22Rv1 (cell line): ENCODE data around the gene CMIP.

ENCODE experiments used
- CTCF ChIP-seq: fragments of 450-650 bp; IDR thresholded peaks from 2 replicates; pipeline ENCODE4 v1.5.1; 2017; ENCODE audit warnings: mild to moderate bottlenecking
- ZFX ChIP-seq: fragments of 450-650 bp; IDR thresholded peaks from 2 replicates; pipeline ENCODE4 v1.6.1; 2017; ENCODE audit warnings: antibody characterized with exemption, borderline replicate concordance

- TF ChIP-seq CTCF (no peak), ZFX (no peak)
These were observed 126.6 kb downstream of the CMIP start for GRCh38 chr16:81571175-81571574.
